ENCODE results near the gene SPDYC. TPM values are rescaled to one million over a fixed set of nuclear protein-coding genes. Genes with fewer than 3 reads are reported as not detected.

The SPDYC gene
- total and polyA plus RNA-seq, 9 of the 15 experiments (the other 6 are each of a cell fraction or from before 2014, with no cell fraction given), result 4.4 to 18.8 (median 9.2) TPM

- TF ChIP-seq, protein P1, sequence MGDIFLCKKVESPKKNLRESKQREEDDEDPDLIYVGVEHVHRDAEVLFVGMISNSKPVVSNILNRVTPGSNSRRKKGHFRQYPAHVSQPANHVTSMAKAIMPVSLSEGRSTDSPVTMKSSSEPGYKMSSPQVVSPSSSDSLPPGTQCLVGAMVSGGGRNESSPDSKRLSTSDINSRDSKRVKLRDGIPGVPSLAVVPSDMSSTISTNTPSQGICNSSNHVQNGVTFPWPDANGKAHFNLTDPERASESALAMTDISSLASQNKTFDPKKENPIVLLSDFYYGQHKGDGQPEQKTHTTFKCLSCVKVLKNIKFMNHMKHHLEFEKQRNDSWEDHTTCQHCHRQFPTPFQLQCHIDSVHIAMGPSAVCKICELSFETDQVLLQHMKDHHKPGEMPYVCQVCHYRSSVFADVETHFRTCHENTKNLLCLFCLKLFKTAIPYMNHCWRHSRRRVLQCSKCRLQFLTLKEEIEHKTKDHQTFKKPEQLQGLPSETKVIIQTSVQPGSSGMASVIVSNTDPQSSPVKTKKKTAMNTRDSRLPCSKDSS (IDR thresholded peaks at IDR 0.05; ENCODE audit: low read depth, partially characterized antibody), result no peak
- peak; percentile 94 for TF ChIP-seq ZFX (CRISPR knock-in tag; IDR thresholded peaks at IDR 0.05)
- no peak for TF ChIP-seq ZNF263 (CRISPR knock-in tag; IDR thresholded peaks at IDR 0.05; ENCODE audit: borderline replicate concordance)
- no peak for TF ChIP-seq HINFP (tag; conservative IDR thresholded peaks at IDR 0.05; ENCODE audit: low read depth)
- no peak for TF ChIP-seq STAT5B (CRISPR knock-in tag; IDR thresholded peaks at IDR 0.05)
- TF ChIP-seq ZFP36 (IDR thresholded peaks at IDR 0.05; ENCODE audit: low read depth, low read length, partially characterized antibody), result no peak
- TF ChIP-seq BACH1 (tag; IDR thresholded peaks at IDR 0.05), result no peak
- no peak for TF ChIP-seq ZNF134 (CRISPR knock-in tag; conservative IDR thresholded peaks at IDR 0.05)
- TF ChIP-seq MAFG (tag; conservative IDR thresholded peaks at IDR 0.05), result no peak
- no peak for TF ChIP-seq ZNF121 (CRISPR knock-in tag; conservative IDR thresholded peaks at IDR 0.05)
- TF ChIP-seq, protein P2, sequence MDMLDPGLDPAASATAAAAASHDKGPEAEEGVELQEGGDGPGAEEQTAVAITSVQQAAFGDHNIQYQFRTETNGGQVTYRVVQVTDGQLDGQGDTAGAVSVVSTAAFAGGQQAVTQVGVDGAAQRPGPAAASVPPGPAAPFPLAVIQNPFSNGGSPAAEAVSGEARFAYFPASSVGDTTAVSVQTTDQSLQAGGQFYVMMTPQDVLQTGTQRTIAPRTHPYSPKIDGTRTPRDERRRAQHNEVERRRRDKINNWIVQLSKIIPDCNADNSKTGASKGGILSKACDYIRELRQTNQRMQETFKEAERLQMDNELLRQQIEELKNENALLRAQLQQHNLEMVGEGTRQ (CRISPR knock-in tag; IDR thresholded peaks at IDR 0.05), result no peak
- no peak for TF ChIP-seq ZNF197 (CRISPR knock-in tag; IDR thresholded peaks at IDR 0.05; ENCODE audit: low read depth)
- TF ChIP-seq ZKSCAN8 (CRISPR knock-in tag; IDR thresholded peaks at IDR 0.05), result no peak
- TF ChIP-seq, protein P3, sequence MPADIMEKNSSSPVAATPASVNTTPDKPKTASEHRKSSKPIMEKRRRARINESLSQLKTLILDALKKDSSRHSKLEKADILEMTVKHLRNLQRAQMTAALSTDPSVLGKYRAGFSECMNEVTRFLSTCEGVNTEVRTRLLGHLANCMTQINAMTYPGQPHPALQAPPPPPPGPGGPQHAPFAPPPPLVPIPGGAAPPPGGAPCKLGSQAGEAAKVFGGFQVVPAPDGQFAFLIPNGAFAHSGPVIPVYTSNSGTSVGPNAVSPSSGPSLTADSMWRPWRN (IDR thresholded peaks at IDR 0.05; ENCODE audit: low read depth), result no peak
- TF ChIP-seq, protein P4, sequence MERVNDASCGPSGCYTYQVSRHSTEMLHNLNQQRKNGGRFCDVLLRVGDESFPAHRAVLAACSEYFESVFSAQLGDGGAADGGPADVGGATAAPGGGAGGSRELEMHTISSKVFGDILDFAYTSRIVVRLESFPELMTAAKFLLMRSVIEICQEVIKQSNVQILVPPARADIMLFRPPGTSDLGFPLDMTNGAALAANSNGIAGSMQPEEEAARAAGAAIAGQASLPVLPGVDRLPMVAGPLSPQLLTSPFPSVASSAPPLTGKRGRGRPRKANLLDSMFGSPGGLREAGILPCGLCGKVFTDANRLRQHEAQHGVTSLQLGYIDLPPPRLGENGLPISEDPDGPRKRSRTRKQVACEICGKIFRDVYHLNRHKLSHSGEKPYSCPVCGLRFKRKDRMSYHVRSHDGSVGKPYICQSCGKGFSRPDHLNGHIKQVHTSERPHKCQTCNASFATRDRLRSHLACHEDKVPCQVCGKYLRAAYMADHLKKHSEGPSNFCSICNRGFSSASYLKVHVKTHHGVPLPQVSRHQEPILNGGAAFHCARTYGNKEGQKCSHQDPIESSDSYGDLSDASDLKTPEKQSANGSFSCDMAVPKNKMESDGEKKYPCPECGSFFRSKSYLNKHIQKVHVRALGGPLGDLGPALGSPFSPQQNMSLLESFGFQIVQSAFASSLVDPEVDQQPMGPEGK (CRISPR knock-in tag; IDR thresholded peaks at IDR 0.05; ENCODE audit: borderline replicate concordance), result no peak
- TF ChIP-seq, protein P5, sequence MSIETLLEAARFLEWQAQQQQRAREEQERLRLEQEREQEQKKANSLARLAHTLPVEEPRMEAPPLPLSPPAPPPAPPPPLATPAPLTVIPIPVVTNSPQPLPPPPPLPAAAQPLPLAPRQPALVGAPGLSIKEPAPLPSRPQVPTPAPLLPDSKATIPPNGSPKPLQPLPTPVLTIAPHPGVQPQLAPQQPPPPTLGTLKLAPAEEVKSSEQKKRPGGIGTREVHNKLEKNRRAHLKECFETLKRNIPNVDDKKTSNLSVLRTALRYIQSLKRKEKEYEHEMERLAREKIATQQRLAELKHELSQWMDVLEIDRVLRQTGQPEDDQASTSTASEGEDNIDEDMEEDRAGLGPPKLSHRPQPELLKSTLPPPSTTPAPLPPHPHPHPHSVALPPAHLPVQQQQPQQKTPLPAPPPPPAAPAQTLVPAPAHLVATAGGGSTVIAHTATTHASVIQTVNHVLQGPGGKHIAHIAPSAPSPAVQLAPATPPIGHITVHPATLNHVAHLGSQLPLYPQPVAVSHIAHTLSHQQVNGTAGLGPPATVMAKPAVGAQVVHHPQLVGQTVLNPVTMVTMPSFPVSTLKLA (conservative IDR thresholded peaks at IDR 0.05), result peak; percentile 93 to 95
- no peak for TF ChIP-seq RBM22 (IDR thresholded peaks at IDR 0.05; ENCODE audit: low read depth, low read length, poor library complexity, severe bottlenecking)
- TF ChIP-seq SRSF1 (IDR thresholded peaks at IDR 0.05; ENCODE audit: low read depth, low read length), result no peak
- TF ChIP-seq CREM (IDR thresholded peaks at IDR 0.05; ENCODE audit: low read depth), result peak; percentile 94
- peak; percentile 89 for TF ChIP-seq SP1 (CRISPR knock-in tag; IDR thresholded peaks at IDR 0.05)
Measured at GRCh38 chr11:65134240-65134951, 35.6 kb upstream of the SPDYC start, which contains the start of gene SYVN1 (continued).
